Omental fat pad (tissue), 4 donors: ENCODE data around the gene SULF2. TPM values are rescaled to one million over a fixed set of nuclear protein-coding genes. Genes with fewer than 3 reads are reported as not detected.

Source experiments
- ATAC-seq: fragments of 150-250 bp; one replicate; pipeline ENCODE4 v1.9.1; 2016; ENCODE audit warnings: mild to moderate bottlenecking, moderate library complexity; ENCODE audit not compliant: low FRiP score
- DNase-seq: peaks from one replicate; pipeline ENCODE4 v3.0.0-alpha.2; 2019; ENCODE audit warnings: low spot score
- total RNA-seq, 4 donors: library from RNA; depleted of rRNA; stranded (reverse); fragments of >200 nt; gene quantifications; one replicate each; pipeline ENCODE4 v1.1.0, GENCODE V29; 2016
- TF ChIP-seq, protein P1 (sequence below), 3 donors: fragments of 450-650 bp; IDR thresholded peaks; one replicate each; pipeline ENCODE4 v1.5.1; 2016 to 2017; ENCODE audit warnings: antibody characterized with exemption in 3 of 3, mild to moderate bottlenecking in 3 of 3, moderate library complexity in 2 of 3

The SULF2 gene
- total RNA-seq, 4 donors from 2014 or later, result 51.8 to 100 (median 68.1) TPM

DNA sequence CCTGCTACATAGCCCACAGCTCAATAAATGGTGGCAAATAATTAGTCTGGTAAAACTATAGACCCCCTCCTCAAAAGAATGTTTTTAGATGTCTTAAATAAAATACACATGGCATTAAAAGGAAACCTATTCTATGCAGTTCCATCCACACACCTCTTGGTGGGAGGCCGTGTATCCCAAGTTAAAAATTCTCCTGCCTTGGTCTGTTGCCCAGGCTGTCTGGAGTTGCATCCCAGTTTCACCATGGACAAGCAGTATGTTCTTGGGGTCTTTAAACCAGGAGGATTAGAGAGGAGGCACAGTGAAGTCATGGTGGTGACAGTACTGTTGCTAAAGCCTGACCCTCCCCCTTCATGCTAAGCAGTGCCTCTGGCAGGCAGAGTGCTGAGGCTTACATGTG, 95.5 kb downstream of the SULF2 start:
- TF ChIP-seq, protein P1, sequence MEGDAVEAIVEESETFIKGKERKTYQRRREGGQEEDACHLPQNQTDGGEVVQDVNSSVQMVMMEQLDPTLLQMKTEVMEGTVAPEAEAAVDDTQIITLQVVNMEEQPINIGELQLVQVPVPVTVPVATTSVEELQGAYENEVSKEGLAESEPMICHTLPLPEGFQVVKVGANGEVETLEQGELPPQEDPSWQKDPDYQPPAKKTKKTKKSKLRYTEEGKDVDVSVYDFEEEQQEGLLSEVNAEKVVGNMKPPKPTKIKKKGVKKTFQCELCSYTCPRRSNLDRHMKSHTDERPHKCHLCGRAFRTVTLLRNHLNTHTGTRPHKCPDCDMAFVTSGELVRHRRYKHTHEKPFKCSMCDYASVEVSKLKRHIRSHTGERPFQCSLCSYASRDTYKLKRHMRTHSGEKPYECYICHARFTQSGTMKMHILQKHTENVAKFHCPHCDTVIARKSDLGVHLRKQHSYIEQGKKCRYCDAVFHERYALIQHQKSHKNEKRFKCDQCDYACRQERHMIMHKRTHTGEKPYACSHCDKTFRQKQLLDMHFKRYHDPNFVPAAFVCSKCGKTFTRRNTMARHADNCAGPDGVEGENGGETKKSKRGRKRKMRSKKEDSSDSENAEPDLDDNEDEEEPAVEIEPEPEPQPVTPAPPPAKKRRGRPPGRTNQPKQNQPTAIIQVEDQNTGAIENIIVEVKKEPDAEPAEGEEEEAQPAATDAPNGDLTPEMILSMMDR (IDR thresholded peaks at IDR 0.05), result no peak
- ATAC-seq (no peak), DNase-seq (no peak)

DNA sequence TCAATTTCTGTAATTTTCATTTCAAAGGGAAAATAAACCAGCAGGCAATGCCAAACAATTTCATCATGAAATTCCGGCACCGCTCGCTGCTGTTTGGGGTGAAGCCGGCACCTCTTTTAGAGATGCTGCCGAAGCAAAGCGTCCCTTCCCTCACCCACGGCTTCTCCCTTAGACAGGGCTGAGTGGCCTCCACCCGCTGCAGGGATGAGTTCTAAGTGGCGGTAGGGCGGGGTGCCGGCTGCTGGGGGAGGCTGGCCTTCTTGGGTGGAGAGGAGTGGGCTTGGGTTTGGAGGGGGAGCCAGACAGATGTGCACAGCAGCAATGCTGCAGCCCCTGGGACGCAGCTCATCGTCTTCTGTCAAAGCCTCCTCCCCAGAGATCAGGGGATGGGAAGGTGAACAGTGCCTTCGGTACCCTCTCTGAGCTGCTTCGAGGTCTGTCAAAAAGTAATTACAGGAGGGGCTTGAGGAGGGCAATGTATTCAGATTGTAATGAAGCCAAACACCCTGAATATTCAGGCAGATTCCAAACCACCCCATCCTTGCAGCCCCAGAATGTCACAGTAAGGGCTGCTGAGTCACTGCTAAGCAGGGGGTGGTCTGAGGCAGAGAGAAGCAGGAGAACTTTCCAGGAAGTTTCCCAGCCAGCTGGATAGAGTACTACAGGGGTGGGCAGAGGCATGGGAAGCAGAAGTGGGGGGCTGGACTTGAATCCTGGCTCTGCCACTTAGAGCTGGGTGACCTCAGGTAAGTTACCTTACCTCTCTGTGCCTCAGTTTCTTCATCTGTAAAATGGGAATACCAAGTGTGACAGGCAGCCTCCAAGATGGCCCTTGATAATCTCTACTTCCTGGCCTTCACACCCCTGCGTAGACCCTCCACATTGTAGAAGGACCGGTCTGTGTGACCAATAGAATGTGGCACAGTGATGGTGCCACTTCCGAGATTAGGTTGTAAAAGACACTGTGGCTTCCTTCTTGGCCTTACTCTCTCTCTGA, 96.6 kb downstream of the SULF2 start:
- no peak for DNase-seq
- ATAC-seq, result no peak
- TF ChIP-seq, protein P1 (IDR thresholded peaks at IDR 0.05), result no peak

DNA sequence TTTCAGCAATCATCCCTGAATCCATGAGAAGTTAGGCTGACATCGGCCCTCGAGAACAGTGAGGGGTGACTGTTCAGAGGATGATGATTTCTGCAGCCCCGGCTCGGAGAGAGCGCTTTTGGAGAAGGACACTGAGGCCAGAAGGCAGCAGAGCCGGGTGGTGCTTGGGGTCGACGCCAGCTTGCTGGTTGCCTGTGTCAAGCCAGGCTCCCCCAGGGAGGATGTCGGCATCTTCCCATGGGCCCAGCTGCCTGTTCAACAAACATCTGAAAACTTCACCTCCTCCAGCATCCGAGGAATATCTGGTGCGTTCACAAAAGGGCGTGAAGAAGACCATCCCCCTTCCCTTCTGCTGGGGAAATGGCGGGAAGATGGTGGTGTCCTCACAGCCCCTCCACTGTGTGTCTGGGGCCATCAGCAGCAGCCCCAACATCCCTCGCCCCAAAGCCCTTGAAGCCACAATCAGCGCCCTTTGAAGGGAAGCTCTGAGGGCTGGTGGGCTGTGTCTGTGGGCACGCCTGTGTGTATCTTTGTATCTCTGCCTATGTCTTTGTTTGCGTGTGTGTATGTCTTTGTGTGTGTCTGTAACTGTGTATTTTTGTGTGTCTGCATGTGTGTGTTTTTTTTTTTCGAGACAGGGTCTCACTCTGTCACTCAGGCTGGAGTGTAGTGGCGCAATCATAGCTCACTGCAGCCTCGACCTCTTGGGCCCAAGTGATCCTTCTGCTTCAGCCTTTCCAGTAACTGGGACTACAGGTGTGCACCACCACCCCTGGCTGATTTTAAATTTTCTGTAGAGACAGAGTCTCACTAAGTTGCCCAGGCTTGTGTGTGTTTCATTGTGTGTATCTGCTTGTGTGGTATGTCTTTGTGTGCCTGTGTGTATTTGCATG, 97.9 kb downstream of the SULF2 start:
- no peak for DNase-seq
- no peak for ATAC-seq
- TF ChIP-seq, protein P1 (IDR thresholded peaks at IDR 0.05), result no peak

DNA sequence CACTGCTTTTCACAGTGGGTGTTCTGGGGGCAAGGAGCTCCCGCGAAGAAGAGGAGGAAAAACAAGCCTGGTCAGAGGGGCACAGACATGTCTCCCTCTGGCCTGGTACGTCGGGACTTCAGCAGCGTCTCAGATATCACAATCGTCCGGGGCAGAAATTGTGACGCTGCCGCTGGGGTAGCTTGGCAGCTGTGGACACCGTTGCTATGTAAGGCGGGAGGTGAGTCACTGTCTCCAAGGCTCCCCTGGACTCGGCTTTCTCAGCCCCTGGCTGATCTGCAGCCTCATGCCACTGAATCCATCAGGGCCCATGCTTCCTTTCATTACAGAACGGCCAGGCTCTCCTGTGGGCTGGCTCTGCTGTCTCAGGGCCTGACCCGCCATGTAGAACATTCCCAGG, 98.7 kb downstream of the SULF2 start:
- DNase-seq, result no peak
- TF ChIP-seq, protein P1 (IDR thresholded peaks at IDR 0.05), result no peak
- peak; percentile 17 for ATAC-seq

DNA sequence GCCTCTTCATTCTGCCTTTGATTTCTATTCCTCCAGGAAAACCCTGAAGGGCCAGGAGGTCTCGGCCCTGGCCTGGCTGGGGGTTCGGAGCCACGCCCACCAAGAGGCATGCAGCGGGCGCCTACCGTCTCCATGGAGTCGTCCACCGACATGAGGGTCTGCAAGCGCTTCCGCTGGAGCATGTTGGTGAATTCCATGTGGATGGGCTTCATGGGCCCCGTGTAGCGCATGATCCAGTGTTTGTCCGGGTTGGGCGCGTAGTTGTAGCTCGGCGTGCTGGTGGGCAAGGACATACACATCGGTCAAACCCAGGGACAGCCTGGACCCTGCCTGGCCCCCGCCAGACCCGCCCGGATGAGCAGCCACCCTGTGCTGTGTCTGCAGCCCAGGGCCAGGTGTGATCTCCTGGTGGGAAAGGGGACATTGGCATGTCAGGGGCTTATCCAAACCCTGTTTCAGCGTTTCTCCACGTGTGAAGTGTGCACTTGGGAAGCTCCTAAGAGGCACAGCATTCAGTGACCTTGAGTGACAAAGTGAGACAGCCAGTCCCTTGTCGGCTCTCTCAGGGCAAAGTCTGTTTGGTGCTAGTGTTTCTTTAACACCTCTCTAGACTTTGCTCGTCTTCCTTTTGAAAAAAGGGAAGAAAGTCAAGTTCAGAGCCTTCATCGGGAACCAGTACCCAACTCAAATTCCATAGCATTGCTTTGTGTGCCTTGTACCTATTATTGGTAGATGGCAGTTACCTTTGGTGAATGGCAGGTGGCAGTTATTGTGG, 100.8 kb downstream of the SULF2 start:
- TF ChIP-seq, protein P1 (IDR thresholded peaks at IDR 0.05), result no peak
- ATAC-seq (no peak), DNase-seq (no peak)

DNA sequence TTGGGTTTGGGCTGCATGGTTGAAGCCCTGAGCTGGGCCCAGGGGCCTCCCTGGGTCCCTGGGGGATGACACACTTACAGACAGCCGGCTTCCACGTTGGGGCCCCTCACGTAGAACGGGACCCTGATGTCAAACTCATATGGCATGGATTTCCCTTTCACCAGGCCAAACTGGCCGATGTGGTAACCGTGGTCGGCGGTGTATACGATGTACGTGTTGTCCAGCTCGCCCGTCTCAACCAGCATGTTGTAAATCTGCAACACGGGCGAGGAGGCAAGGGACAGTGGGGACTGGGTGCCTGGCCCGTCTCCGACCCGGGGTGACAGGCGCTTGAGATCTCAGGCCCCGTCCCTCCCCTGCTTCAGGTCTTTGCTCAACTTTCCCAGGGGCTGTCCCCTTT, 102.4 kb downstream of the SULF2 start:
- TF ChIP-seq, protein P1 (IDR thresholded peaks at IDR 0.05), result no peak
- ATAC-seq (no peak), DNase-seq (no peak)
